ENCODE measurements around the gene IFT122.

DNA sequence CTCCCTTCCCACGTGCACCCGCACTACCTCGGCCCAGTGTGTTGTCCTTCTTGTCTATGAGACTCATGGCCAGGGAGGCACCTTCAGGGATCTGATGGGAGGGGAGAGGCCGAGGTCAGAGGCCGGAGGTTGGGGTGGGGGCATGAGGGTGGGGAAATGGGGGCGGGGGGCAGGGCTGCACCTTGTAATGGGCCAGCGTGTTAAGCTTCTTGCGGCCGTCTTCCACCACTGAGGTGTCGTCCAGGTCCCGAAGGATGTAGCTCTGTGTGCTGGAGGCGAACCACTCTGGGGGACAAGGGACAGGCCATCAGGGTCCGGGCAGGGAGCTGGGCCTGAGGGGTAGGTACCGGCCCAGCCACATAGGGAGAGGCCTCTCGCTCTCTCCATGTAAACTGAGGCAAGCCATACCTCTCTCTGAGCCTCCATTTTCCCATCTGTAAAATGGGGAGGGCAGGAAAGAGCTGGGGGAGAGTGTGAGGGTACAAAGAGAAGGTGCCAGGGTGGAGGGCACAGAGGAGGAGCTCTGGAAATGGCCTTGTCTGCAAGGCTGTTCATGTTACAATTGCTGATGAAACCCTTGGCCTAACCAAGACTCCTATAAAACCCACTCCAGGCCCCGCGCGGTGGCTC, 121.7 kb downstream of the IFT122 start:
- no peak for TF ChIP-seq POLR2A (IDR thresholded peaks at IDR 0.05; ENCODE audit: low read depth, low read length)
- TF ChIP-seq POLR2AphosphoS5 (IDR thresholded peaks at IDR 0.05; ENCODE audit: insufficient read depth, low read depth, low read length), result no peak
- TF ChIP-seq, protein P1, sequence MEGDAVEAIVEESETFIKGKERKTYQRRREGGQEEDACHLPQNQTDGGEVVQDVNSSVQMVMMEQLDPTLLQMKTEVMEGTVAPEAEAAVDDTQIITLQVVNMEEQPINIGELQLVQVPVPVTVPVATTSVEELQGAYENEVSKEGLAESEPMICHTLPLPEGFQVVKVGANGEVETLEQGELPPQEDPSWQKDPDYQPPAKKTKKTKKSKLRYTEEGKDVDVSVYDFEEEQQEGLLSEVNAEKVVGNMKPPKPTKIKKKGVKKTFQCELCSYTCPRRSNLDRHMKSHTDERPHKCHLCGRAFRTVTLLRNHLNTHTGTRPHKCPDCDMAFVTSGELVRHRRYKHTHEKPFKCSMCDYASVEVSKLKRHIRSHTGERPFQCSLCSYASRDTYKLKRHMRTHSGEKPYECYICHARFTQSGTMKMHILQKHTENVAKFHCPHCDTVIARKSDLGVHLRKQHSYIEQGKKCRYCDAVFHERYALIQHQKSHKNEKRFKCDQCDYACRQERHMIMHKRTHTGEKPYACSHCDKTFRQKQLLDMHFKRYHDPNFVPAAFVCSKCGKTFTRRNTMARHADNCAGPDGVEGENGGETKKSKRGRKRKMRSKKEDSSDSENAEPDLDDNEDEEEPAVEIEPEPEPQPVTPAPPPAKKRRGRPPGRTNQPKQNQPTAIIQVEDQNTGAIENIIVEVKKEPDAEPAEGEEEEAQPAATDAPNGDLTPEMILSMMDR (IDR thresholded peaks at IDR 0.05; ENCODE audit: extremely low read depth in 1 of 2, insufficient read depth in 1 of 2, low read depth in 1 of 2, low read length in 2 of 2), result no peak
- no peak for TF ChIP-seq EZH2 (IDR thresholded peaks at IDR 0.05; ENCODE audit: borderline replicate concordance, low read depth, low read length, severe bottlenecking)
- TF ChIP-seq JUN (IDR thresholded peaks at IDR 0.05; ENCODE audit: borderline replicate concordance, insufficient read depth, insufficient read length, low read depth), result no peak

All from endothelial cell of umbilical vein (primary cell).